Endodermal cell (in vitro differentiated cells): ENCODE results near the gene PRKCA. TPM values are rescaled to one million over a fixed set of nuclear protein-coding genes. Genes with fewer than 3 reads are reported as not detected.

Source experiments
- DNase-seq: peaks from one replicate; pipeline ENCODE4 v3.0.0-alpha.2; 2017
- H3K27ac ChIP-seq: 2 replicates; pipeline ENCODE4 v1.5.1; 2013; ENCODE audit warnings: mild to moderate bottlenecking, low read depth, low read length, moderate library complexity
- H3K27me3 ChIP-seq: 2 replicates; pipeline ENCODE4 v1.6.1; 2013; ENCODE audit warnings: mild to moderate bottlenecking, low read length, moderate library complexity; ENCODE audit not compliant: insufficient read depth, control insufficient read depth, poor library complexity, severe bottlenecking
- H3K36me3 ChIP-seq: 2 replicates; pipeline ENCODE4 v1.7.0; 2013; ENCODE audit warnings: mild to moderate bottlenecking, low read length, moderate library complexity; ENCODE audit not compliant: control insufficient read depth, insufficient read depth
- H3K4me1 ChIP-seq: one replicate; pipeline ENCODE4 v1.7.0; 2013; ENCODE audit warnings: low read length; ENCODE audit not compliant: control insufficient read depth, insufficient read depth
- H3K4me3 ChIP-seq: 2 replicates; pipeline ENCODE4 v1.5.1; 2013; ENCODE audit warnings: mild to moderate bottlenecking, low read length, moderate library complexity
- H3K9ac ChIP-seq: 2 replicates; pipeline ENCODE4 v1.6.1; 2013; ENCODE audit warnings: mild to moderate bottlenecking, low read length, moderate library complexity; ENCODE audit not compliant: poor library complexity, severe bottlenecking; ENCODE audit errors: extremely low read depth
- H3K9me3 ChIP-seq: 2 replicates; pipeline ENCODE4 v1.6.1; 2013; ENCODE audit warnings: mild to moderate bottlenecking, low read length, moderate library complexity; ENCODE audit not compliant: control insufficient read depth
- H3K27ac Mint-ChIP-seq: 2 replicates; pipeline ENCODE4 v1.8.0; 2020; ENCODE audit warnings: mixed read lengths
- H3K27me3 Mint-ChIP-seq: 2 replicates; pipeline ENCODE4 v1.8.0; 2021; ENCODE audit warnings: mild to moderate bottlenecking, mixed read lengths; ENCODE audit not compliant: insufficient read depth
- H3K36me3 Mint-ChIP-seq: 2 replicates; pipeline ENCODE4 v1.8.0; 2020; ENCODE audit warnings: low read depth, mixed read lengths
- H3K4me1 Mint-ChIP-seq: 2 replicates; pipeline ENCODE4 v1.8.0; 2020; ENCODE audit warnings: mixed read lengths
- H3K4me3 Mint-ChIP-seq: 2 replicates; pipeline ENCODE4 v1.8.0; 2020; ENCODE audit warnings: mild to moderate bottlenecking, moderate library complexity, mixed read lengths
- H3K9me3 Mint-ChIP-seq: 2 replicates; pipeline ENCODE4 v1.8.0; 2020; ENCODE audit warnings: mild to moderate bottlenecking, mixed read lengths
- WGBS, 2 experiments: methylation state at CpG; one replicate each; pipeline versions ENCODE4 v1.1.5 to v1.1.7; 2013; ENCODE audit warnings: missing lambda C conversion rate in 2 of 2, mixed read lengths in 1 of 2; ENCODE audit not compliant: insufficient coverage in 1 of 2, insufficient read length in 1 of 2; 5-methylcytosine and 5-hydroxymethylcytosine counted together
- total RNA-seq, 2 donors: library from RNA; stranded (reverse); fragmentation: NEBNext Ultra II Directional in 1 of 2; extraction: Animal tissue kit (Norgen Biotek cat#: 25700) in 1 of 2; gene quantifications; 2 replicates in 1 of 2; 3 replicates in 1 of 2; pipeline ENCODE4 v1.2.1, GENCODE V29; 2021
- TF ChIP-seq, protein P1 (sequence below): fragments of 200-600 bp; sonication (generic); conservative IDR thresholded peaks from 2 replicates; pipeline ENCODE4 v1.5.0; 2021; ENCODE audit warnings: antibody characterized with exemption, mild to moderate bottlenecking

Gene PRKCA
- total RNA-seq, 2 donors from 2014 or later, result 8.7 to 14.6 TPM

DNA sequence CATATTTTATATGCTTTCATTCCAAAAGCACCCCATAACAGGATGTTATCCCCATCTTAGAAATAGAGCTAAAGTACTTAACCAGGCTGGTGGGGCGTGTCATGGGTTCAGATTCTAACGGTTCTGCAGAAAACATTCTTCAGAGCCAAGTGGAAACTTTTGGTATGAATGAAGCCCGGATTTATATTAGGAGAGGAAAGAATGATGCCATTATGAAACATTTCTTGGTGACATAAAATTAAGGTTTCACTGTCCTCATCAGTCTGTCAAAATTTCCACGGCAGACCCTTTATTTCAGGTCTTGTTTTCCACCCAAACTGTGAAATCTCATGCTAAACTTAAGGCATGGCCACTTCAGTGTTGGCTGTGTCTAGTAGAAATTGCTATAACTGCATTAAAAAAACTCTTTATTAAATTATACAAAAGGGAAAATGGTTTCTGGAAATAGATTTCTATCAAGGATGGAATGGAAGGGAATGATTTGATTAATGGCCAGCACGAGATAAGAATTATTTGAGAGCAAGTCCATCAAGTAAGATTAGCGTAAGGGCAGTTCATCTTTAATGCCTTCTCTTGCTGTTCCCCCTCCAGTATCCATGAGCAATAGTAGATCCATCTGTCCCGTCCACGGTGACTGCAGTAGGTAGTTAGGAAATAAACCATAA, 11.7 kb downstream of the PRKCA start:
- Histone ChIP-seq H3K4me3 (no peak overlapping the region), H3K9ac (no peak overlapping the region), H3K27ac (no peak overlapping the region), H3K4me1 (no peaks in the 10 kb centered on the region), H3K9me3 (no peaks in the 10 kb centered on the region), H3K27me3 (no peaks in the 10 kb centered on the region), H3K36me3 (no peaks in the 10 kb centered on the region)
- DNase-seq, result no peak
- Mint-ChIP-seq H3K9me3 (no peaks in the 10 kb centered on the region), H3K27ac (no peak overlapping the region), H3K4me3 (no peak overlapping the region), H3K27me3 (no peaks in the 10 kb centered on the region), H3K36me3 (no peaks in the 10 kb centered on the region), H3K4me1 (peaks cover 6% of the 10 kb centered on the region)
- 96% methylated on average over 5 to 8 of the region's 8 CpGs for WGBS, 2 experiments
- TF ChIP-seq, protein P1, sequence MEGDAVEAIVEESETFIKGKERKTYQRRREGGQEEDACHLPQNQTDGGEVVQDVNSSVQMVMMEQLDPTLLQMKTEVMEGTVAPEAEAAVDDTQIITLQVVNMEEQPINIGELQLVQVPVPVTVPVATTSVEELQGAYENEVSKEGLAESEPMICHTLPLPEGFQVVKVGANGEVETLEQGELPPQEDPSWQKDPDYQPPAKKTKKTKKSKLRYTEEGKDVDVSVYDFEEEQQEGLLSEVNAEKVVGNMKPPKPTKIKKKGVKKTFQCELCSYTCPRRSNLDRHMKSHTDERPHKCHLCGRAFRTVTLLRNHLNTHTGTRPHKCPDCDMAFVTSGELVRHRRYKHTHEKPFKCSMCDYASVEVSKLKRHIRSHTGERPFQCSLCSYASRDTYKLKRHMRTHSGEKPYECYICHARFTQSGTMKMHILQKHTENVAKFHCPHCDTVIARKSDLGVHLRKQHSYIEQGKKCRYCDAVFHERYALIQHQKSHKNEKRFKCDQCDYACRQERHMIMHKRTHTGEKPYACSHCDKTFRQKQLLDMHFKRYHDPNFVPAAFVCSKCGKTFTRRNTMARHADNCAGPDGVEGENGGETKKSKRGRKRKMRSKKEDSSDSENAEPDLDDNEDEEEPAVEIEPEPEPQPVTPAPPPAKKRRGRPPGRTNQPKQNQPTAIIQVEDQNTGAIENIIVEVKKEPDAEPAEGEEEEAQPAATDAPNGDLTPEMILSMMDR, result no peak

DNA sequence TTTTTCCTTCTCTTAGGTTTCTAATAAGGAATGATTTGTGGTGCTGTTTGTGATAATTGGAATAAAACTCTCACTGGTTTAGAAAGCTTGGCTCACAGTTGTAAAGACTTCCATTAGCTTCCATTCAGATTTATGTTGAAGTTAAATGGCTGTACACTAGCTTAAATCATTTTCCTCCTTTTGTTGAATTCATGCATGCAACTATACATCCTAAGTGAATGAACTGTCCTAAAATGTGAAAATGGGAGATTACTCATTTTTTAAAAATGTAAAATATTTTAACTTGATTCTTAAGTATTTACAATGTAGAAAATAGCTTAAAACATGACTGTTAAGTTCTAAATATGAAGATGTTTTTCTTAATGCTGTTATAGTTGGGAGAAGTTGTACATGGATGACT, 15.2 kb downstream of the PRKCA start:
- Histone ChIP-seq H3K27ac (no peak overlapping the region), H3K4me3 (no peak overlapping the region), H3K27me3 (no peaks in the 10 kb centered on the region), H3K36me3 (no peaks in the 10 kb centered on the region), H3K4me1 (no peaks in the 10 kb centered on the region), H3K9me3 (peaks cover 13% of the 10 kb centered on the region), H3K9ac (no peak overlapping the region)
- peaks cover 11% of the 10 kb centered on the region for H3K9me3 Mint-ChIP-seq
- H3K27me3 Mint-ChIP-seq, result no peaks in the 10 kb centered on the region
- no peaks in the 10 kb centered on the region for H3K36me3 Mint-ChIP-seq
- DNase-seq, result no peak
- TF ChIP-seq, protein P1, result no peak
- H3K4me3 Mint-ChIP-seq, result no peak overlapping the region
- no peak overlapping the region for H3K27ac Mint-ChIP-seq
- no peaks in the 10 kb centered on the region for H3K4me1 Mint-ChIP-seq

DNA sequence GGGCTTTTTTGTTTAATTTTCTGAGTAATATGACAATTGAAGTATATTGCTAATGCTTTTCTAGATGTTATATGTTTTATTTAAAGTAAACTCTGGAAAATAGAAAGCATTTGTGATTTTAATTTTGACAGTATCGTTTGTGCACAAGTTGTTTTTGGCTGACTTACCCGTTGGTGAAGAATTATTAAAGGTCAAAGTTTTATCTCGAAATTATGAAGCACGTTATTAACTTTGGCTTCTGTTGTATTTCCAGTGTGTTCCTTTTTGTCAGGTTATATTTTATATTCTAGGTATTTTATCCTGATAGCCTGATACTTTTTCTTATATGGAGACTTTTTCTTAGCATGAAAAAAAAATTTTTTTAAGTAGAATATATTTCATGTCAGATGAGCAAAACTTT, 16.8 kb downstream of the PRKCA start:
- Histone ChIP-seq H3K9ac (no peak overlapping the region), H3K4me3 (no peak overlapping the region), H3K27ac (no peak overlapping the region), H3K36me3 (no peaks in the 10 kb centered on the region), H3K9me3 (peaks cover 13% of the 10 kb centered on the region), H3K27me3 (no peaks in the 10 kb centered on the region), H3K4me1 (no peaks in the 10 kb centered on the region)
- no peak for DNase-seq
- Mint-ChIP-seq H3K36me3 (no peaks in the 10 kb centered on the region), H3K27ac (no peak overlapping the region), H3K4me3 (no peak overlapping the region), H3K27me3 (no peaks in the 10 kb centered on the region), H3K4me1 (no peaks in the 10 kb centered on the region), H3K9me3 (peaks cover 11% of the 10 kb centered on the region)
- TF ChIP-seq, protein P1, result no peak
- 94 to 98% methylated on average over 4 of the region's 4 CpGs for WGBS, 2 experiments
